Fibroblast of mammary gland (primary cell): ENCODE results near the gene CAPRIN2.

ENCODE experiments used
- DNase-seq: peaks from one replicate; pipeline ENCODE4 v3.0.0-alpha.2; 2010; ENCODE audit warnings: low read depth
- H3K4me3 ChIP-seq: 2 replicates; pipeline ENCODE4 v1.5.1; 2011; ENCODE audit warnings: low read depth, mild to moderate bottlenecking, low read length, moderate library complexity; ENCODE audit not compliant: control insufficient read depth
- TF ChIP-seq, protein P1 (sequence below): conservative IDR thresholded peaks from 2 replicates; pipeline ENCODE4 v1.5.1; 2011; ENCODE audit warnings: low read depth, low read length, inconsistent platforms; ENCODE audit not compliant: control insufficient read depth, insufficient read depth

CAPRIN2 gene, protein sequence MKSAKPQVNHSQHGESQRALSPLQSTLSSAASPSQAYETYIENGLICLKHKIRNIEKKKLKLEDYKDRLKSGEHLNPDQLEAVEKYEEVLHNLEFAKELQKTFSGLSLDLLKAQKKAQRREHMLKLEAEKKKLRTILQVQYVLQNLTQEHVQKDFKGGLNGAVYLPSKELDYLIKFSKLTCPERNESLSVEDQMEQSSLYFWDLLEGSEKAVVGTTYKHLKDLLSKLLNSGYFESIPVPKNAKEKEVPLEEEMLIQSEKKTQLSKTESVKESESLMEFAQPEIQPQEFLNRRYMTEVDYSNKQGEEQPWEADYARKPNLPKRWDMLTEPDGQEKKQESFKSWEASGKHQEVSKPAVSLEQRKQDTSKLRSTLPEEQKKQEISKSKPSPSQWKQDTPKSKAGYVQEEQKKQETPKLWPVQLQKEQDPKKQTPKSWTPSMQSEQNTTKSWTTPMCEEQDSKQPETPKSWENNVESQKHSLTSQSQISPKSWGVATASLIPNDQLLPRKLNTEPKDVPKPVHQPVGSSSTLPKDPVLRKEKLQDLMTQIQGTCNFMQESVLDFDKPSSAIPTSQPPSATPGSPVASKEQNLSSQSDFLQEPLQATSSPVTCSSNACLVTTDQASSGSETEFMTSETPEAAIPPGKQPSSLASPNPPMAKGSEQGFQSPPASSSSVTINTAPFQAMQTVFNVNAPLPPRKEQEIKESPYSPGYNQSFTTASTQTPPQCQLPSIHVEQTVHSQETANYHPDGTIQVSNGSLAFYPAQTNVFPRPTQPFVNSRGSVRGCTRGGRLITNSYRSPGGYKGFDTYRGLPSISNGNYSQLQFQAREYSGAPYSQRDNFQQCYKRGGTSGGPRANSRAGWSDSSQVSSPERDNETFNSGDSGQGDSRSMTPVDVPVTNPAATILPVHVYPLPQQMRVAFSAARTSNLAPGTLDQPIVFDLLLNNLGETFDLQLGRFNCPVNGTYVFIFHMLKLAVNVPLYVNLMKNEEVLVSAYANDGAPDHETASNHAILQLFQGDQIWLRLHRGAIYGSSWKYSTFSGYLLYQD

DNA sequence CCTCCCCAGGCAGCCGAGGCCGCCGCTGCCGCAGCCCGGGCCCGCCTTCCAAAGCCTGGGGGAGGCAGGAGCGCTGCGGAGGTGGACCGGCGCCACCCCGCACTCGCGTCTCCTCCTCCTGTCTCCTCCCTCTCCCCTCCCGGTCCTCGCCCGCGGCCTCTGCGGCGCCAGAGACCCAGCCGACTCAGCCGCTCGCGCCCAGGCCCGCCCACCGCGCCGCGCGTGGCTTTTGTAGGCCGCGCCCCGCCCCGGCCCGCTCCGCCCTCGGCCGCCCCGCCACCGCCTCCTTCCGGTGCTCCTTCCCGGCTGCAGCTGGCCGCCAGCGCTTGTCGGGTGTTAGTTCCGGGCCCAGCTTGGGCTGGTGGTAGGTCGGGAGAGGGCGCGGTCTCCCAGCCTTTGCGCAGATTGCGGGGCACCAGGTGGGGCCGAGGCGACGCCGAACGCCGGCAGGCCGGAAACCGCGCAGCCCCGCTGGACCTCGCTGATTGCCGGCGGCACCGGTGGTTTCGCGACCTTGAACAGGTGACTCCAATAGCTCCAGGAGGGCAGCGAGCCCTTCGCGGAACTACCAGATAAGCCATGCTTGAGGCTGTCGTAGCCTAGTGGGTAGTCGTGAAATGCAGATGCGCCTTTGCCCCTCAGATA is at the start of gene CAPRIN2:
CAPRIN2 (minus strand) TSS at position 202 of the 645 bp plus-strand sequence. CDS start 1,431 bp downstream, outside the sequence.
- peak; percentile 89 for DNase-seq
- TF ChIP-seq, protein P1, sequence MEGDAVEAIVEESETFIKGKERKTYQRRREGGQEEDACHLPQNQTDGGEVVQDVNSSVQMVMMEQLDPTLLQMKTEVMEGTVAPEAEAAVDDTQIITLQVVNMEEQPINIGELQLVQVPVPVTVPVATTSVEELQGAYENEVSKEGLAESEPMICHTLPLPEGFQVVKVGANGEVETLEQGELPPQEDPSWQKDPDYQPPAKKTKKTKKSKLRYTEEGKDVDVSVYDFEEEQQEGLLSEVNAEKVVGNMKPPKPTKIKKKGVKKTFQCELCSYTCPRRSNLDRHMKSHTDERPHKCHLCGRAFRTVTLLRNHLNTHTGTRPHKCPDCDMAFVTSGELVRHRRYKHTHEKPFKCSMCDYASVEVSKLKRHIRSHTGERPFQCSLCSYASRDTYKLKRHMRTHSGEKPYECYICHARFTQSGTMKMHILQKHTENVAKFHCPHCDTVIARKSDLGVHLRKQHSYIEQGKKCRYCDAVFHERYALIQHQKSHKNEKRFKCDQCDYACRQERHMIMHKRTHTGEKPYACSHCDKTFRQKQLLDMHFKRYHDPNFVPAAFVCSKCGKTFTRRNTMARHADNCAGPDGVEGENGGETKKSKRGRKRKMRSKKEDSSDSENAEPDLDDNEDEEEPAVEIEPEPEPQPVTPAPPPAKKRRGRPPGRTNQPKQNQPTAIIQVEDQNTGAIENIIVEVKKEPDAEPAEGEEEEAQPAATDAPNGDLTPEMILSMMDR: no peak
- peak within 1 kb of the TSS; percentile 87 for H3K4me3 ChIP-seq

DNA sequence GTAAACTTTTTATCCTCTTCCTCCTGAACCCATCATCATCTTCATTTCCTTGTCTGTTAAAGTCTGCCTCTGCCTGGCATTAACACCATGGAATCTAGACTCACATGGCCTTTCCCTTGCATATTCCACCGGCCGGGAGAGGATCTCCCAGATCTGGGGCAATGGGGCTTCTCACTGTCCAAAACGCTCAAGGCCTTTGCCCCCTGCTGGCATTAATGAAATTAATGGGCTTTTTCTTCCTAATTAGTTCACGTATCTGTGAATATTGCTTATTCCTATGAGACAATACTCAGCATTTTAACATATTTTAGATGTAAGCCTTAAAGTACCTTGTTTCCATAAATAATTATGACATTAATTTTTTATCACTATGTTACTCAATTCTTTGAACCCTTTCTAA is 42.9 kb upstream of the CAPRIN2 start:
- DNase-seq: no peak
- no peak overlapping the region for H3K4me3 ChIP-seq
- TF ChIP-seq, protein P1: no peak

DNA sequence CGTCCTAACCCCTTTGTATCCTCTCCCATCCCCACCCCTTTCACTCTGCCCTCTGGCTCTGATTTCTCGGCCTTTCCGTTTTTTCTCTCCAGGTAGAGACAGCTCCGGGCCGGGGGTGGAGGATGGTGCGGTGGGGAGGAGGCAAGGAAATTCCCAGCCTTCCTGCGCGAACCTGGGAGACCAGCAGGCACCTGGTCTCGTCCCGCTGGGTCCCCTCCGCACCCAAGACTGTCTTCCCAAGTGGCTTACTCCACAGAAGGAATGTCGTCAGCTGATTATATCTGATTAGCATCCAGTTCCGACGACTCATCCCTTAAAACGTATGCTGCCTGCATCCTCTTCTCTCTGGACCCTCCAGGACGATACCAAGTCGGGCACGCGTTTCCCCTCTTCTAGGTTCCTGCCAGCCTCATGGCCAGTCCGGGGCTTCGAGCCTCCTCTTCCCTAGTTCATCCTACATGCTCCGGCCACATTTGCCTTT is 42.2 kb upstream of the CAPRIN2 start:
- TF ChIP-seq, protein P1: no peak
- DNase-seq: peak; percentile 55
- H3K4me3 ChIP-seq: peak overlapping the region; percentile 60

DNA sequence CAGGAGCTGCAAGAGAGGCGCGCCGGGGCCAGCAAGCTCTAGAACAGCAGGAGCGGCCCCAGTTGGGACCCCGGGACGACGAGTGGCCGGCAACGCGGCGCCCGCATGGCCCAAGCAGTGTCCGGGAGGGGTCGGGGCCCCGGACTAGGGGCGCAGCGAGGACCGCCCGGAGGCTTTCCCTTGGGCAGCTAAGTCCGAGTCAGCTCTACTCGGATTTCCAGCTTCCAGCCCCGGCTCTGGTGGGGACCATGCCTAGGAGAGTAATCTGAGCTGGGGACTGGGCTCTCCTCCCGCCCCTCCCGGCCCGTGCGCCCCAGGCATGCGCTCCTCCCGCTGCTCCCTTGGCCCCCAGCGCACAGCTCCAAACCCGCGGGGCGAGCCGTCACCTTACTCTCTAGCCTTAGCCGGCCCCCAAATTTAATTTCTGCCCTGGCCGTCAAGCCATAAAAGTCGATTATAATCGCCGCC is 41.6 kb upstream of the CAPRIN2 start:
- TF ChIP-seq, protein P1: no peak
- DNase-seq: peak; percentile 64
- peak overlapping the region; percentile 60 for H3K4me3 ChIP-seq

DNA sequence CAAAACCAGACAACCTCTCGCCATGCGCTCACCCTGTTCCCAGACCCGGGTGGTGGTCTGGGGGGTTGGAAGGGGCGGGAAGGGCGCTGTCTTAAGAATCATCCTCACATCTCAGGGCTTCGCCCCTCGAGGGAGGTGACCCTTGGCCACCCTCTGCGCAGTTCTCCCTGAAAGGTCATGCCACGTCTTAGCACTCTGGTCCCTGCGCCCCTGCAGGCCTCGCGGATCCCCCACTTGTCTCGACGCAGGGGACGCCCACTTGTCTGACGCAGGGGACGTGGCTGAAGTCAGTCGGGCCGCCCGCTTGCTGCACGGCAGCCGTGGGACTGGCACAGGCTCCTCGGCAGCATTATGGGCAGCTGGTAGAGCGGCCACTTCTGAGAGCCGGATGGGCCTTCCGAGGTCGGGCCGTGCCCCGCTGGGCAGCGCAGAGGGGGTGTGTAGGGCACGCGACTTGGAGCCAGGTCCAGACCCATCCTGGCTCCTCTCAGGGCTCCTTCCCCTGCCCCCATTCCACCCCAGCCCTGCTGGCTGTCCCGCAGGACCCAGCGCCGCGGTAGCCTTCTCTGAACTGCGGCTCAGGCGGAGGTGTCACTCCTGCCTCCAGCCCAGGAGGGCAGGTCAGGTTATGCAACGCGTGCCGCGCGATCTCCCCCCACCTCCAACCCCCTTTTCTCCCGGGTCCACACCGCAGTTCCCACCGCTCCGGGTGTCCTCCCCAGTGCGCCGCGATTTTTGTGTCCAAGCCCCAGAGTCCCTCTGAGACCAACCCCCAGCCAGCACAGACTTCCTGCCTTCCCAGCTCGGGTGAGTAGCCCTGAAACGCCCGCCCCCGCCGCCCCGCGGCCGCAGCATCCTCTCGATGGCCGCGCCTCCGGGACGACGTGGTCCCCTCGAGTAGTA is 40.9 kb upstream of the CAPRIN2 start:
- H3K4me3 ChIP-seq: peak overlapping the region; percentile 60
- DNase-seq: peak; percentile 80
- TF ChIP-seq, protein P1: no peak
